Measurements from ENCODE around the gene TECTB.

Gene TECTB

DNA sequence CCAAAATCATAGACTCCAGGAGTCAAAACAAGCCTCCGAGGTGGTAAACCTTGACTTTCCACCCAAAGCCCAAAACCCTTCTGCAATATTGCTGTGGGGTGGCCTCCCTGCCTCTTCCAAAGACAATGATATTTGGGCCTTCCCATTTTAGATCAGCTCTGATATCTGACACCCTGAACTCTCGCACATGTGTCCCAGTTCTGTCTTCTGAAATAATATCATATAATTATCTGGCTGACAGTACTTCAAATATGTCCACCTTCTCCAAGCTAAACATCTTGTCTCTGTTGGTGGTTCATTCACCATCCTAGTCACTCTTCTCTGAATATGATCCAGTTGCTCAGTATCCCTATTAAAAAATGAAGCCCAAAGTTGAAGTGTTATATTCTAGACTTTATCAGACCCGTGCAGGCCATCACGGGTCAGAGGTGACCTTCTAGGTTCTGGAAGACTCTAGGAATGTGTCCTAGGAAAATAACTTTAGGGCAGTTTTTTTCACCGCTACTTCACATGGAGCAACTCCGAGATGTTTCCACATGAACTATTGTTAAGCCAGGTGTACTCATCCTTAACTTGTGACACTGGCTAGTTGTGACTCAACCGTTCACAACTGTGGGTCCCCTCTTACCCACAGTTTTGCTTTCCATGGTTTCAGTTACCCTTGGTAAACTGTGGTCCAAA lies 6.3 kb downstream of the TECTB start:
- Histone ChIP-seq H3K27me3 (no peaks in the 10 kb centered on the region), H3K4me3 (no peak overlapping the region), H3K4me1 (peaks cover 0 to 12% (median 11%) of the 10 kb centered on the region in 4 donors), H3K27ac (no peak overlapping the region), H3K9me3 (no peaks in the 10 kb centered on the region), H3K36me3 (no peaks in the 10 kb centered on the region)
- TF ChIP-seq, protein P1, sequence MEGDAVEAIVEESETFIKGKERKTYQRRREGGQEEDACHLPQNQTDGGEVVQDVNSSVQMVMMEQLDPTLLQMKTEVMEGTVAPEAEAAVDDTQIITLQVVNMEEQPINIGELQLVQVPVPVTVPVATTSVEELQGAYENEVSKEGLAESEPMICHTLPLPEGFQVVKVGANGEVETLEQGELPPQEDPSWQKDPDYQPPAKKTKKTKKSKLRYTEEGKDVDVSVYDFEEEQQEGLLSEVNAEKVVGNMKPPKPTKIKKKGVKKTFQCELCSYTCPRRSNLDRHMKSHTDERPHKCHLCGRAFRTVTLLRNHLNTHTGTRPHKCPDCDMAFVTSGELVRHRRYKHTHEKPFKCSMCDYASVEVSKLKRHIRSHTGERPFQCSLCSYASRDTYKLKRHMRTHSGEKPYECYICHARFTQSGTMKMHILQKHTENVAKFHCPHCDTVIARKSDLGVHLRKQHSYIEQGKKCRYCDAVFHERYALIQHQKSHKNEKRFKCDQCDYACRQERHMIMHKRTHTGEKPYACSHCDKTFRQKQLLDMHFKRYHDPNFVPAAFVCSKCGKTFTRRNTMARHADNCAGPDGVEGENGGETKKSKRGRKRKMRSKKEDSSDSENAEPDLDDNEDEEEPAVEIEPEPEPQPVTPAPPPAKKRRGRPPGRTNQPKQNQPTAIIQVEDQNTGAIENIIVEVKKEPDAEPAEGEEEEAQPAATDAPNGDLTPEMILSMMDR (IDR thresholded peaks at IDR 0.05) = no peak
- no peak for DNase-seq
- intact Hi-C loops (cut with DNase I; ENCODE audit: low total_unique reads) = no loop called here

DNA sequence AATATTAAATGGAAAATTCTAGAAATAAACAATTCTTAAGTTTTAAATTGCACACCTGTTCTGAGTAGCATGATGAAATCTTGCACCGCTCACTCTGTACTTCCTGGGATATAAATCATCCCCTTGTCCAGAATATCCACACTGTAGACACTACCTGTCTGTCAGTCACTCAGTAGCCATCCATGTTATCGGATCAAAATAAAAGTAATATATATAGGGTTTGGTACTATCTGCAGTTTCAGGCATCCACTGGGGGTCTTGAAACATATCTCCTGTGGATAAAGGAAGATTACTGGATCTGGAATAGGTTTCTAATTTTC lies 6.8 kb downstream of the TECTB start:
- TF ChIP-seq, protein P1 (IDR thresholded peaks at IDR 0.05) = no peak
- no peaks in the 10 kb centered on the region for H3K27me3 ChIP-seq
- H3K9me3 ChIP-seq = no peaks in the 10 kb centered on the region
- no peaks in the 10 kb centered on the region for H3K36me3 ChIP-seq
- H3K27ac ChIP-seq = no peak overlapping the region
- no peak overlapping the region for H3K4me3 ChIP-seq
- intact Hi-C loops (cut with DNase I; ENCODE audit: low total_unique reads) = no loop called here
- H3K4me1 ChIP-seq = peaks cover 0 to 12% (median 11%) of the 10 kb centered on the region in 4 donors
- DNase-seq = no peak

DNA sequence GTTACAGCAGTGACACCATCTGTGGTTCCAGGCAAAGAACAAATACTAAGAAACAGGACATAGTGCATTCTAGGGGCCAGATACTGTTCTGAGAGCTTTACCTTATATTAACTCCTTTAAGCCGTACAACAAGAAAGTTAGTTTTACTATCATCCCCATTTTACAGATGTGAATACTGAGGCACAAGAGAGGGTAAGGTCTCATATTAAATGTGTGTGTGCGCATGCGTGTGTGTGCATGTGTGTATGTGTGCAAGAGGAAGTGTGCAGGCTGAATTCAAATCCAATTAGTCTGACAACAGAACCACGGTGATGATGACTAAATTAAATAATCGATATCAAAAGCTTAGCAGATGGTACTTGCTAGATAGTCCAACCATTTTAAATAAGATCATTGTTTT lies 11.0 kb downstream of the TECTB start:
- intact Hi-C loops (cut with DNase I; ENCODE audit: low total_unique reads) = no loop called here

DNA sequence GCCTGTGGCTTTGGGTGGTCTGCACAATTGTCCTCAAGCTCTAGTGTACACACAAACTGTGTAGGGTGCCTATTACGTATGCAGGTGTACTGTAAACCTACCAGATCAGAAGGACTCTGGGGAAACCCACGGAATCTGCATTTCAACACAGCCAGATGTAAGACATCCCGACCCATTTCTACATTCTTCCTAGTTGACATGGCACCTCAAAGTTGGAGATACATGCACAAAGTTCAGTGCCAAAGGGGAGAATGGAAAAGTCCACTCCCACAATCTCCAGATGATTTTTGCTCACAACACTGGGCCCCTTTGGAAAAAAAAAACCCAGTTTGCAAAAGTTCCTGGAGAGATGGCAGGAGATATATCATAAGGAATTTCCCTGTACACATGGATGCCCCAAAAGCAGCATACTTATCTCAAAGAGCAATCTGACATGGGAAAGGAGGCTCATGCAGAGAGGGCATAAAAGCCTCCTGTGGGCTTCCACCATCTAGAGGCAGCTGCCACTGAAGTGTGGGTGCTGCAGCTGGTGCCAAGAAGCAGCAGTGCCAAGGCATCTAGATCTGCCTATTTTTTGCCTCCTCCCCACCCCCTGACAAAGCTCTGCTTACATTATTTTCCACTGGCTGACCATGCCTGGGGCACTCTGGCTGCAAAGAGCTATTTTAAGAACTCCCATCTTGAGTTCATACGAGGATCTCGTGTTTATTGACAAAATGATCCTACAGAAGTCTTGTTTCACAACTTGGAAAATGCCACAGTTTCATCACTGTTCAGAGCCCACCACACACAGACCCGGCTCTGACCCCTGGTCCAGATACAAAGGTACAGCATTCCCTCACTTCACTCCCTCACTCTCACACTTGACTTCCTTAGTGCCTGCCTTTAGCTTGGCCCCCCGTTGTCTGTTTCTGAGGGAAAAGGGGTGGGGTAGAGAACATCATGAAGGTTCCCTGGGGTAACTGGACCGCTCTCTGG lies 12.9 kb downstream of the TECTB start:
- H3K9me3 ChIP-seq = no peaks in the 10 kb centered on the region
- H3K36me3 ChIP-seq = no peaks in the 10 kb centered on the region
- H3K27me3 ChIP-seq = no peaks in the 10 kb centered on the region
- intact Hi-C loops (cut with DNase I; ENCODE audit: low total_unique reads) = no loop called here
- TF ChIP-seq, protein P1 (IDR thresholded peaks at IDR 0.05) = no peak
- H3K27ac ChIP-seq = peak overlapping the region; percentile 53 to 55
- DNase-seq = peak in 1 of 2 donors; percentile 70
- H3K4me3 ChIP-seq = no peak overlapping the region
- peaks cover 0 to 36% (median 20%) of the 10 kb centered on the region in 4 donors for H3K4me1 ChIP-seq

More for the DNA sequence above, 11.0 kb downstream of the TECTB start:
- H3K36me3 ChIP-seq = no peaks in the 10 kb centered on the region
- no peak for DNase-seq
- H3K4me1 ChIP-seq = peaks cover 0 to 36% (median 20%) of the 10 kb centered on the region in 4 donors
- TF ChIP-seq, protein P1 (IDR thresholded peaks at IDR 0.05) = no peak
- H3K27ac ChIP-seq = no peak overlapping the region
- H3K27me3 ChIP-seq = no peaks in the 10 kb centered on the region
- no peaks in the 10 kb centered on the region for H3K9me3 ChIP-seq
- no peak overlapping the region for H3K4me3 ChIP-seq

DNA sequence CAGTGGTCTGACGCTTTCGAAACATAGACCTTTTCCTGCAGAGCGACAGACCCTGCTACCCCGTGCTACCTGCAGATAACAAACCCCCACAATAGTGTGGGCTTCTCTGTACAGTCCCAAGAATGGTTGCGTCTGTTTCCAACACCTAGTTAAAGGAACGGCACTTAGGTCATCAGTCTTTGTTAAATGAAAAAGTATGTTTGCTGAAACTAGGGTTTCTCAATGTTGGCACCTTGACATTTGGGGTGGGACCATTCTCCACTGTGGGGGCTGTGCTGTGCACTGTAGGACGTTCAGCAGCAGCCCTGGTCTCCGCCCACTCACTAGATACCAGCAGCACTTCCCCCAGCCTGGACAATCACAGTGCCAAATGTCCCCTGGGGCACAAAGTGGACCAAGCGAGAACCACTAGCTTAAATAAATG lies 13.7 kb downstream of the TECTB start:
- TF ChIP-seq, protein P1 (IDR thresholded peaks at IDR 0.05) = no peak
- no peaks in the 10 kb centered on the region for H3K27me3 ChIP-seq
- DNase-seq = no peak
- intact Hi-C loops (cut with DNase I; ENCODE audit: low total_unique reads) = no loop called here
- peak overlapping the region; percentile 53 to 55 for H3K27ac ChIP-seq
- no peaks in the 10 kb centered on the region for H3K36me3 ChIP-seq
- H3K4me1 ChIP-seq = peaks cover 0 to 36% (median 20%) of the 10 kb centered on the region in 4 donors
- no peaks in the 10 kb centered on the region for H3K9me3 ChIP-seq
- no peak overlapping the region for H3K4me3 ChIP-seq
